Small intestine (tissue), 7 donors: Measurements from ENCODE around the gene GPR62. TPM values are rescaled to one million over a fixed set of nuclear protein-coding genes. Genes with fewer than 3 reads are reported as not detected.

Source experiments
- DNase-seq, 2 donors: peaks; one replicate each; pipeline versions ENCODE4 v3.0.0 to v3.0.0-alpha.2; 2013
- FAIRE-seq: peaks from 2 replicates; lab custom pipeline; 2012; peaks lifted over from hg19 to GRCh38; lab: Jason Lieb, UNC
- H3K27ac ChIP-seq, 3 donors: one replicate each; pipeline ENCODE4 v1.5.1; 2013; ENCODE audit warnings: low read length in 2 of 3, mild to moderate bottlenecking in 2 of 3, control low read depth in 1 of 3, inconsistent platforms in 1 of 3, low read depth in 1 of 3, moderate library complexity in 1 of 3
- H3K27me3 ChIP-seq, 3 donors: one replicate each; pipeline ENCODE4 v1.6.1; 2013; ENCODE audit warnings: low read length in 3 of 3, inconsistent platforms in 1 of 3; ENCODE audit not compliant: control insufficient read depth in 3 of 3, insufficient read depth in 3 of 3
- H3K36me3 ChIP-seq, 3 donors: one replicate each; pipeline ENCODE4 v1.6.1; 2013; ENCODE audit warnings: low read length in 3 of 3, inconsistent platforms in 1 of 3, low read depth in 1 of 3, mild to moderate bottlenecking in 1 of 3, moderate library complexity in 1 of 3; ENCODE audit not compliant: control insufficient read depth in 3 of 3, insufficient read depth in 2 of 3
- H3K4me1 ChIP-seq, 3 donors: one replicate each; pipeline ENCODE4 v1.6.1; 2013; ENCODE audit warnings: low read length in 2 of 3, inconsistent platforms in 1 of 3, low read depth in 1 of 3, mild to moderate bottlenecking in 1 of 3, moderate library complexity in 1 of 3; ENCODE audit not compliant: control insufficient read depth in 3 of 3, insufficient read depth in 2 of 3
- H3K4me3 ChIP-seq, 3 donors: one replicate each; pipeline ENCODE4 v1.5.1; 2013; ENCODE audit warnings: low read length in 3 of 3, control low read depth in 1 of 3, inconsistent platforms in 1 of 3, low read depth in 1 of 3, mild to moderate bottlenecking in 1 of 3, moderate library complexity in 1 of 3
- H3K9me3 ChIP-seq, 2 donors: one replicate each; pipeline ENCODE4 v1.6.1; 2013; ENCODE audit warnings: low read depth in 1 of 2, low read length in 1 of 2; ENCODE audit not compliant: control insufficient read depth in 2 of 2, insufficient read depth in 1 of 2
- WGBS, 3 donors: extraction: QIAGEN DNeasy Blood & Tissue Kit; methylation state at CpG; one replicate each; pipeline ENCODE4 v1.1.7; 2013; 5-methylcytosine and 5-hydroxymethylcytosine counted together
- polyA plus RNA-seq, 4 donors: library from polyadenylated mRNA; stranded (reverse) in 3 of 4; unstranded in 1 of 4; fragments of 200-250 nt in 3 of 4; fragments of 120-200 nt in 1 of 4; gene quantifications; one replicate each; pipeline versions ENCODE4 v1.2.1 to v1.2.3, GENCODE V29; 2013
- donor health status: healthy with polysubstance abuse.
- donor health status: control.
- donor health status: control.
- donor health status: Bipolar disorder and iron deficiency.
- donor health status: healthy.

GPR62 gene
- polyA plus RNA-seq, 4 donors, result 0.09 to 0.10 TPM; not detected in 2

GRCh38 chr3:51964521-51964920 lies 9.3 kb downstream of the GPR62 start:
- Histone ChIP-seq H3K36me3 (peaks cover 0 to 21% (median 0%) of the 10 kb centered on the region in 3 donors), H3K9me3 (no peaks in the 10 kb centered on the region), H3K4me3 (no peak overlapping the region), H3K4me1 (peaks cover 0 to 41% (median 4%) of the 10 kb centered on the region in 3 donors), H3K27ac (no peak overlapping the region), H3K27me3 (no peaks in the 10 kb centered on the region)
- DNase-seq, result no peak
- no peak for FAIRE-seq
- WGBS, 3 donors, result 73 to 81% (median 77%) methylated on average over 4 of the region's 4 CpGs

DNA sequence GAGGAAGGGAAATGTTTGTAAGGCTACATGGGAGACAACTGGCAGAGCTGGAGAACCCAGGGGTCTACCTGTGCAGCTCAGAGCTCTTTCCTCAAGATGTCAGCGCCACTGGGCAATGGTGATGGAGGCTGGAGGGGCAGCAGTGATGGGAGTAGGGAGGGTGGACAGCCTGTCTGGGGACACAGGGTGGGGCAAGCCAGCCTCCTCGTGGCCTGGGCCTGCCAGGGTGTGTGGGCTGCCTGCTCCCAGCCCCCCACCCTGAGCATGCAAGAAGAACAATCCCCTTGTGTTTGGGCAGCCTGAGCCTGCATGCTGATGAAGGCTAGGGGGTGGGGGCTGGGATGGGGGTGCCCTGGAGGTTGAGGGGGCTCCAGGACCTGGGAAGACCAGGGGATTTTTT lies 10.8 kb downstream of the GPR62 start:
- DNase-seq, result no peak
- no peak overlapping the region for H3K27ac ChIP-seq
- FAIRE-seq, result no peak
- no peaks in the 10 kb centered on the region for H3K9me3 ChIP-seq
- H3K36me3 ChIP-seq, result peaks cover 0 to 22% (median 0%) of the 10 kb centered on the region in 3 donors
- no peaks in the 10 kb centered on the region for H3K27me3 ChIP-seq
- H3K4me3 ChIP-seq, result no peak overlapping the region
- WGBS, 3 donors, result 63 to 80% (median 69%) methylated on average over 2 of the region's 2 CpGs
- peaks cover 0 to 40% (median 4%) of the 10 kb centered on the region in 3 donors for H3K4me1 ChIP-seq

- Histone ChIP-seq H3K4me3 (peak overlapping the region in 2 of 3 donors; percentile 59 to 76), H3K36me3 (peaks cover 0 to 26% (median 0%) of the 10 kb centered on the region in 3 donors), H3K27ac (no peak overlapping the region), H3K9me3 (no peaks in the 10 kb centered on the region), H3K27me3 (no peaks in the 10 kb centered on the region), H3K4me1 (peaks cover 0 to 36% (median 4%) of the 10 kb centered on the region in 3 donors)
- 66 to 85% (median 76%) methylated on average over 5 of the region's 5 CpGs for WGBS, 3 donors
- FAIRE-seq (no peak), DNase-seq (no peak)
Measured at GRCh38 chr3:51966486-51966885, 11.3 kb downstream of the GPR62 start.

DNA sequence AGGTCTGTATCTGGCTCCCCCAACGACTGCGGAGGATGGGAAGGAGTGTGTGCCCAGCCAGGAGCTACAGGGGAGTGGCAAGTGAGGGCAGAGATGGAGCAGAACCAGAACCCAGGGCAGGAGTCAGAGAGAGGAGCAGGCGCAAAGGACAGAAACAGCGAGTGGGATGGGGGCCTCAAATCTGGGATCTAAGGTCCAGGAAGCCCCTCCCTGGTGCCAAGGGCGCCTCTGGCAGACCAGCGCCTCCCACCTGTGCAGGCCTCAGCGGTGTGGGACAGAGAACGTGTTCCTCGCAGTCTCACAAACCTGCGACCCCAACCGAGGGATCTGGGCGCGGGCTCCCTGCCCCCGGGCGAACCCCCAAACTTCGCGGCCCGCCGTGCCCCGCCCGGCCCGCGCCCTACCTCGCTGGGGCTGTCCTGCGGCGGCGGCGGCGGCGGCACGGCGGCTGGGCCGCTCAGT lies 11.8 kb downstream of the GPR62 start:
- FAIRE-seq, result no peak
- WGBS, 3 donors, result 5 to 7% (median 6%) methylated on average over 19 to 33 of the region's 33 CpGs

DNA sequence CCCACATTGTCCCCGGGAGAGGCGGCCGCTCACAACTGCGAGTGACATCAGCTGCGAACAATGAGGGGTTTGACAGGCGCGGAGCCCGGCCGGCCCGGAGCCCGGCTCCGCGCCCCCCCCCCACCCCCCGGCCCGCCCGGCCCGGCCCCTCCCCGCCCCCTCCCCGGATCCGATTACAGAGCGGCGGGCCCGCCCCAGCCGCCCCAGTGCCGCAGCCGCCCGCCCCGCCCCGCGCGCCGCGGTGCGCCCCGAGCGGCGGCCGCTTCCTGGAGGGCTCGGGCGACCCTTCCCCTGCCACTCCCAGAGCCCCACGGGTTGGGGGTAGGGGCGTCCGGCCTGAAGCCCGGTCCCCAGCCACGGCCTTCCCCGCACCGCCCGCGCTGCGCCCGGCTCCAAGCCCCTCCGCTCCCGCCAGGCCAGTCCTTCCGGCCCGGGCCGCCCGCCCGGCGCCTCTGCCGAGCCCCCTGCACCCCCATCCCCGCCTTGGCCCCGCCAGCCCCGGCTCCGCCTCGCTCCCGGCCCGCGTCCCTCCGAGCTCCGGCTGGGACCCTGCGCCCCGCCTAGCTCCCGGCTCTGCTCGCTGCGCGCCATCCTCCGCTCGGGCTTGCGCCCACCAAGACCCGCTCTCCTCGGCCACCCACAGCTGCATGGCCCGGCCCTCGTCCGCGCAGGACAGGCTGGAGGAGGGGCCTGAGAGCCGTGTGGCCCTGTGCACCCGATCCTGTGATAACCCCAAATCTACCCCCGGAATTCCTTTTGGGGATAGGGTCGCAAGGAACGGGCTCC lies 12.4 kb downstream of the GPR62 start, which contains the start of gene PCBP4:
PCBP4 (minus strand) TSS at position 71 of the 786 bp plus-strand sequence. CDS start 6,214 bp downstream, outside the sequence.
- Histone ChIP-seq H3K36me3 (peaks cover 0 to 28% (median 0%) of the 10 kb centered on the region in 3 donors), H3K9me3 (no peaks in the 10 kb centered on the region), H3K4me1 (peaks cover 0 to 26% (median 4%) of the 10 kb centered on the region in 3 donors), H3K4me3 (peak within 1 kb of the TSS; percentile 62 to 76 (median 70)), H3K27ac (peak within 1 kb of the TSS; percentile 73 to 86 (median 85)), H3K27me3 (no peaks in the 10 kb centered on the region)
- no peak for FAIRE-seq
- WGBS, 3 donors, result 1 to 2% (median 1%) methylated on average over 28 to 90 of the region's 90 CpGs
- DNase-seq, result peak; percentile 38 to 74

More for the DNA sequence above, 11.8 kb downstream of the GPR62 start:
- no peak for DNase-seq
- Histone ChIP-seq H3K4me3 (peak overlapping the region; percentile 55 to 76 (median 59)), H3K27me3 (no peaks in the 10 kb centered on the region), H3K4me1 (peaks cover 0 to 32% (median 4%) of the 10 kb centered on the region in 3 donors), H3K9me3 (no peaks in the 10 kb centered on the region), H3K36me3 (peaks cover 0 to 28% (median 0%) of the 10 kb centered on the region in 3 donors), H3K27ac (peak overlapping the region; percentile 43 to 68 (median 60))

DNA sequence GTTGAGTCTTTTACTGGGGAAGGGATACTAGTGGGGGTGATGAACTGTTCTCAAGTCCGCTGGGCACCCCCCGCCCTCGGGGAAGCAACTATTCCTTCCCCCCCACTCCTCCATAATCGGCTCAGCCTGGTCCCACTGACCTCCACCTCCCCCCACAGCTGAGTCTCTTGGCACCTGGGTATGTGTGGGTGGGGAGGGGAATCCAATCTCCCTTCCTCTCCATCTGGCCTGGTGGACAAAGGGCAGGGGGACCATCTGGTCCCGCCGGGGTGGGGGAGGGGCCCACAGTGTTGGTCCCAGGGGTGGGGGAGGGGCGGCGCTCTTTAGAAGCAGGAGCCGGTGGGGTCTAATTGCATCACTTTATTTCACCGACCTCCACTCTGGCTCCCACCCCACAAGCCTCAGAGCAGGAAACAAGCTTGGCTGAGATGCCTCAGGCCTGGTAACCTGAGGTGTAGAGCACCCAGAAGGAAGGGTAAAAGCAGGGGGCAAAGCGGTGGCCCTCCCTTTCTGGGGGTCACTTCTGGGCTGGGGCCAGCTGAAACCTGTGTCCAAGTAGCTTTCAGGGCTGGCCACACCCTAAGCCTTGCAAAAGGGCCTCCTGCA lies 13.1 kb downstream of the GPR62 start:
- Histone ChIP-seq H3K27ac (peak overlapping the region; percentile 73 to 86 (median 85)), H3K4me1 (peaks cover 0 to 22% (median 4%) of the 10 kb centered on the region in 3 donors), H3K36me3 (peaks cover 0 to 28% (median 0%) of the 10 kb centered on the region in 3 donors), H3K27me3 (no peaks in the 10 kb centered on the region), H3K9me3 (no peaks in the 10 kb centered on the region), H3K4me3 (peak overlapping the region; percentile 62 to 76 (median 70))
- 17 to 26% (median 23%) methylated on average over 9 to 11 of the region's 11 CpGs for WGBS, 3 donors
- DNase-seq, result no peak
- FAIRE-seq, result no peak

DNA sequence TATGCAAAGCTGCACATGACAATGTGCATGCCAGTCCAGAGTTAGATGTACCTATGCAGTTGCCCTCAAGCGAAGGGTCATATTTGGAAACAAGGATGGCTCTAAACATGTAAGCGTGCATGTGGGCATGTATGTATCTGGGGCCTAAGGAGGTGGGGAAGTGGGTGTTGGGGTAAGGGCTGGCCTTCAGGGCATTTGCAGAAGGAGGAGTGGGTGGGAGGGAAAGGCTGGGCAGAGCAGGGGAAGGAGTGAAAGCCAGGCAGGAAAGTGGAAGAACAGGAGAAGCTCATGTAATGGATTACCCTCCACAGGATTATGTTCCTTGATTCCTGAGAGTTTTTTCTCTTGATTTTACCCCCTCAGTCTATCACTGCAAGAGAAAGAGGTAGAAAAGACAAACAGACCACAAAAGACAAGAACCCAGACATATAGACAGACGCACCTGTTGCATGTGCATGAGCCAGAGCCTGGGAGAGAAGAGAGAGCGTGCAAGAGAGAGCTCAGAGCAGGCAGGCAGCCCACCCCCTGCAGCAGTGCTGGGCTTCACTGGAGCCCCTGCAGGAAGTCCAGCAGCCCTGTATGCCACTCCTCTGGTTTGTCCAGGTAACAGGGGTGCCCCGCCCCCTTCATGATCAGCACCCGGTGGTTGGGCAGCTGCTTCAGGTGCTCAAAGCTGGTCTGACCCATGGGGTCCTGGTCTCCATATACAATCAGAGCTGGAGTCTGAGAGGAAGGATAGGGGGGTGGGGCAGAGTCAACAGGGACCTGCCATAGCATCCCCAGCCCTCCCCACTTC lies 13.9 kb downstream of the GPR62 start:
- no peak for FAIRE-seq
- no peak for DNase-seq
- Histone ChIP-seq H3K9me3 (no peaks in the 10 kb centered on the region), H3K36me3 (peaks cover 0 to 28% (median 0%) of the 10 kb centered on the region in 3 donors), H3K27ac (peak overlapping the region; percentile 17 to 62 (median 38)), H3K4me1 (peaks cover 0 to 24% (median 4%) of the 10 kb centered on the region in 3 donors), H3K4me3 (no peak overlapping the region), H3K27me3 (no peaks in the 10 kb centered on the region)
- 81 to 85% (median 83%) methylated on average over 6 of the region's 6 CpGs for WGBS, 3 donors
